GM12878 (cell line): ENCODE measurements around the gene PCTP. TPM values are rescaled to one million over a fixed set of nuclear protein-coding genes. Genes with fewer than 3 reads are reported as not detected.
A peak's percentile ranks its signal among the peaks of the same experiment; 100 is the strongest.

Experiments
- ATAC-seq: fragments of 200-7000 bp; cut with Tn5 transposase; 3 replicates; pipeline ENCODE4 v1.9.1; 2020; ENCODE audit warnings: mild to moderate bottlenecking, moderate library complexity
- Bru-seq: library from RNA; stranded (reverse); fragments of 400-500 nt; gene quantifications from one replicate; lab custom pipeline; 2021; lab: Mats Ljungman, UMichigan
- BruChase-seq, 2 experiments: library from RNA; stranded (reverse); fragments of 400-500 nt; gene quantifications; one replicate each; lab custom pipeline; 2021; lab: Mats Ljungman, UMichigan
- BruUV-seq: library from RNA; stranded (reverse); fragments of 400-500 nt; replicated peaks from 2 replicates; lab custom pipeline; 2021; lab: Mats Ljungman, UMichigan
- CTCF ChIA-PET: fragments of 300-600 bp; sonication (Branson Sonifier 250); formaldehyde crosslinking; extraction: SDS; loops from one replicate; lab custom pipeline; 2021; ENCODE audit warnings: inconsistent platforms; lab: Yijun Ruan, JAX
- POLR2A ChIA-PET: fragments of 350-600 bp; formaldehyde crosslinking; extraction: SDS; loops from one replicate; lab custom pipeline; 2021; ENCODE audit warnings: inconsistent platforms; lab: Charles Lee
- RAD21 ChIA-PET: fragments of 300-600 bp; sonication (Branson Sonifier 250); formaldehyde crosslinking; loops from one replicate; lab custom pipeline; 2023; ENCODE audit warnings: antibody characterized with exemption; ENCODE audit not compliant: unreplicated experiment; lab: Charles Lee
- SMC1A ChIA-PET: fragments of 300-600 bp; sonication (Branson Sonifier 250); formaldehyde crosslinking; loops from one replicate; lab custom pipeline; 2023; ENCODE audit not compliant: unreplicated experiment, uncharacterized antibody; lab: Charles Lee
- DNase-seq: peaks from one replicate; pipeline ENCODE4 v3.0.0-alpha.2; 2011; ENCODE audit warnings: low read depth, low spot score
- FAIRE-seq: peaks from 3 replicates; lab custom pipeline; 2011; peaks lifted over from hg19 to GRCh38; lab: Jason Lieb, UNC
- H2AFZ ChIP-seq: 2 replicates; pipeline ENCODE4 v1.6.0; 2011; ENCODE audit warnings: low read depth, low read length, control low read depth; ENCODE audit not compliant: control insufficient read depth
- H3K27ac ChIP-seq: 2 replicates; pipeline ENCODE4 v1.5.1; 2011; ENCODE audit warnings: control low read depth; ENCODE audit not compliant: control insufficient read depth, insufficient read depth
- H3K27me3 ChIP-seq, 2 experiments: replicated peaks in 1 of 2; 2 replicates each; pipeline versions ENCODE4 v1.6.0 to v1.6.1; 2011; ENCODE audit warnings: low read length in 1 of 2; ENCODE audit not compliant: control insufficient read depth in 2 of 2, insufficient read depth in 2 of 2
- H3K36me3 ChIP-seq, 2 experiments: 2 replicates each; pipeline ENCODE4 v1.5.1; 2011; ENCODE audit warnings: low read length in 1 of 2; ENCODE audit not compliant: control insufficient read depth in 2 of 2, insufficient read depth in 2 of 2
- H3K4me1 ChIP-seq: 2 replicates; pipeline ENCODE4 v1.6.1; 2011; ENCODE audit warnings: mild to moderate bottlenecking, low read length, moderate library complexity, mixed read lengths; ENCODE audit not compliant: control insufficient read depth, insufficient read depth
- H3K4me2 ChIP-seq: 2 replicates; pipeline ENCODE4 v1.6.0; 2011; ENCODE audit warnings: control low read depth; ENCODE audit not compliant: control insufficient read depth, insufficient read depth
- H3K4me3 ChIP-seq: fragments of 200-600 bp; sonication (generic); 2 replicates; pipeline ENCODE4 v1.5.1; 2016
- H3K79me2 ChIP-seq: 2 replicates; pipeline ENCODE4 v1.6.0; 2011; ENCODE audit warnings: low read length; ENCODE audit not compliant: control insufficient read depth, insufficient read depth
- H3K9ac ChIP-seq: 2 replicates; pipeline ENCODE4 v1.8.0; 2011; ENCODE audit warnings: low read length, control low read depth, mixed read lengths; ENCODE audit not compliant: control insufficient read depth, insufficient read depth
- H3K9me3 ChIP-seq: replicated peaks from 3 replicates; pipeline ENCODE4 v1.5.1; 2011; ENCODE audit warnings: mild to moderate bottlenecking, low read length; ENCODE audit not compliant: control insufficient read depth, insufficient read depth
- H4K20me1 ChIP-seq: 2 replicates; pipeline ENCODE4 v1.6.0; 2011; ENCODE audit not compliant: control insufficient read depth, insufficient read depth
- CREM ChIP-seq: IDR thresholded peaks from 2 replicates; pipeline ENCODE4 v1.6.1; 2014; ENCODE audit warnings: antibody characterized with exemption, low read depth
- GATAD2B ChIP-seq: fragments of 450-650 bp; conservative IDR thresholded peaks from 2 replicates; pipeline ENCODE4 v1.6.1; 2017; ENCODE audit warnings: low read depth, mild to moderate bottlenecking, moderate library complexity
- HCFC1 ChIP-seq: fragments of 150-350 bp; IDR thresholded peaks from 2 replicates; pipeline ENCODE4 v1.6.1; 2014; ENCODE audit warnings: low read length
- HDGF ChIP-seq: fragments of 450-650 bp; IDR thresholded peaks from 2 replicates; pipeline ENCODE4 v1.6.1; 2016; ENCODE audit warnings: antibody characterized with exemption
- IKZF2 ChIP-seq, 2 experiments: fragments of 450-650 bp; IDR thresholded peaks; 2 replicates each; pipeline ENCODE4 v1.6.1; 2017; ENCODE audit warnings: mild to moderate bottlenecking in 2 of 2, moderate library complexity in 2 of 2
- JUND ChIP-seq: IDR thresholded peaks from 2 replicates; pipeline ENCODE4 v1.6.1; 2012; ENCODE audit warnings: low read depth, mild to moderate bottlenecking, low read length, improper control_type of control experiment, moderate library complexity
- MTA2 ChIP-seq: fragments of 450-650 bp; IDR thresholded peaks from 2 replicates; pipeline ENCODE4 v1.6.1; 2016; ENCODE audit warnings: low read depth, mild to moderate bottlenecking, moderate library complexity
- NR2C1 ChIP-seq: fragments of 450-650 bp; IDR thresholded peaks from 2 replicates; pipeline ENCODE4 v1.6.1; 2017; ENCODE audit warnings: antibody characterized with exemption, mild to moderate bottlenecking, moderate library complexity
- NR2F1 ChIP-seq: fragments of 450-650 bp; conservative IDR thresholded peaks from 2 replicates; pipeline ENCODE4 v1.6.1; 2017; ENCODE audit warnings: mild to moderate bottlenecking
- POLR2A ChIP-seq: IDR thresholded peaks from 2 replicates; pipeline ENCODE4 v1.6.1; 2011; ENCODE audit warnings: low read depth, mild to moderate bottlenecking, low read length
- POLR2AphosphoS5 ChIP-seq: IDR thresholded peaks from 2 replicates; pipeline ENCODE4 v1.6.1; 2011; ENCODE audit warnings: mild to moderate bottlenecking, low read length, inconsistent platforms
- RELB ChIP-seq: fragments of 450-650 bp; IDR thresholded peaks from 2 replicates; pipeline ENCODE4 v1.6.1; 2017; ENCODE audit warnings: low read depth, mild to moderate bottlenecking, moderate library complexity
- SMAD1 ChIP-seq: fragments of 450-650 bp; IDR thresholded peaks from 2 replicates; pipeline ENCODE4 v1.6.1; 2018; ENCODE audit warnings: mild to moderate bottlenecking, low read depth; ENCODE audit not compliant: partially characterized antibody
- SMAD5 ChIP-seq: IDR thresholded peaks from 2 replicates; pipeline ENCODE4 v1.6.1; 2016; ENCODE audit warnings: antibody characterized with exemption, low read depth
- SMARCA5 ChIP-seq: fragments of 450-650 bp; IDR thresholded peaks from 2 replicates; pipeline ENCODE4 v1.6.1; 2017; ENCODE audit warnings: mild to moderate bottlenecking
- TAF1 ChIP-seq: IDR thresholded peaks from 2 replicates; pipeline ENCODE4 v1.6.1; 2011; ENCODE audit warnings: mild to moderate bottlenecking, low read depth, low read length, borderline replicate concordance
- TBL1XR1 ChIP-seq: IDR thresholded peaks from 2 replicates; pipeline ENCODE4 v1.6.1; 2012; ENCODE audit warnings: low read depth, low read length, improper control_type of control experiment
- TCF12 ChIP-seq: IDR thresholded peaks from 2 replicates; pipeline ENCODE4 v1.6.1; 2011; ENCODE audit warnings: low read depth, mild to moderate bottlenecking, low read length
- WGBS: methylation state at CpG from one replicate; pipeline ENCODE4 v1.1.6; 2016; ENCODE audit warnings: low lambda C conversion rate; ENCODE audit not compliant: insufficient replicate concordance, insufficient coverage; ENCODE audit errors: missing lambda C conversion rate; 5-methylcytosine and 5-hydroxymethylcytosine counted together
- in situ Hi-C: fragments of 300-500 bp; cut with MboI; formaldehyde crosslinking; loops from 9 replicates; pipeline ENCODE4 v1.14.3; 2018; ENCODE audit warnings: mixed read lengths
- intact Hi-C: fragments of 100-400 bp; cut with micrococcal nuclease; formaldehyde crosslinking; loops from one replicate; pipeline ENCODE4 v1.14.2; 2022; ENCODE audit not compliant: unreplicated experiment
- long read RNA-seq, 2 experiments: library from polyadenylated mRNA; unstranded; transcript quantifications; one replicate each; pipeline ENCODE4 v2.0.0, GENCODE V29; 2019 to 2020
- polyA minus RNA-seq, 3 experiments: library from RNA; depleted of rRNA, polyadenylated mRNA; stranded (reverse); fragments of >200 nt; gene quantifications; 2 replicates each; pipeline ENCODE4 v1.2.3, GENCODE V29; 2011
- polyA plus RNA-seq, 11 experiments: library from polyadenylated mRNA; depleted of rRNA in 4 of 11; unstranded in 6 of 11; stranded (reverse) in 5 of 11; fragments of >200 nt; fragmentation: Nextera tagmentation in 4 of 11; fragmentation: Illumina TruSeq in 1 of 11; extraction: Ambion mirVana in 4 of 11; extraction: Trizol in 1 of 11; gene quantifications; 1 replicate in 1 of 11; 2 replicates in 10 of 11; pipeline versions ENCODE4 v1.2.1 to v1.2.3, GENCODE V29; 2011 to 2016; ENCODE audit warnings: inconsistent platforms in 2 of 11, missing spikeins in 2 of 11, low read depth in 1 of 11
- total RNA-seq, 4 experiments: library from RNA; depleted of rRNA in 3 of 4; stranded (reverse); fragments of >200 nt in 3 of 4; fragmentation: Illumina TruSeq in 1 of 4; extraction: Trizol in 1 of 4; gene quantifications; 2 replicates each; pipeline versions ENCODE4 v1.2.1 to v1.2.3, GENCODE V29; 2013 to 2021

The PCTP gene
- 5.0 and 5.4 TPM in 2 replicates for total RNA-seq (2013; cell fraction: nucleolus; rRNA removed)
- total RNA-seq (2014; rRNA removed) (3.2 and 4.1 TPM in 2 replicates), total RNA-seq (2014; rRNA removed; fragmentation: Illumina TruSeq; extraction: Trizol) (5.4 and 5.6 TPM in 2 replicates), total RNA-seq (2021) (3.7 and 5.1 TPM in 2 replicates), polyA plus RNA-seq (2011; rRNA removed) (26.8 and 32.2 TPM in 2 replicates), polyA plus RNA-seq (2014; fragmentation: Illumina TruSeq; extraction: Trizol) (6.5 and 7.7 TPM in 2 replicates), polyA plus RNA-seq (2014; fragmentation: Nextera tagmentation; extraction: Ambion mirVana) (1 to 10 TPM; 1.4 to 2.5 TPM), polyA plus RNA-seq (2014; rRNA removed) (3.9 and 6.1 TPM in 2 replicates), polyA plus RNA-seq (2016; fragmentation: Nextera tagmentation; extraction: Ambion mirVana) (1 to 10 TPM; 2.5 to 3.6 TPM), polyA minus RNA-seq (2011; rRNA and poly(A)+ RNA removed) (17.1 and 19.2 TPM in 2 replicates), Bru-seq, nascent RNA (percentile 55 among the genes with signal in this experiment), BruChase-seq, experiment 1, labeled RNA remaining after a 6-hour chase (percentile 48 among the genes with signal in this experiment), BruChase-seq, experiment 2, labeled RNA remaining after a 2-hour chase (percentile 47 among the genes with signal in this experiment)
- polyA plus RNA-seq (2011; ENCODE audit: low read depth): 9.2 TPM
- polyA plus RNA-seq (2011; cell fraction: cytosol; rRNA removed): 19.4 and 21.2 TPM in 2 replicates
- 10.2 and 10.7 TPM in 2 replicates for polyA plus RNA-seq (2011; cell fraction: nucleus; rRNA removed)
- 8.6 and 10.8 TPM in 2 replicates for polyA plus RNA-seq (2012)
- polyA minus RNA-seq (2011; cell fraction: cytosol; rRNA and poly(A)+ RNA removed): 4.7 and 5.6 TPM in 2 replicates
- 5.2 and 5.5 TPM in 2 replicates for polyA minus RNA-seq (2011; cell fraction: nucleus; rRNA and poly(A)+ RNA removed)
- long read RNA-seq, experiment 1, partial matches to known transcripts: 0 of 4 reads
- long read RNA-seq, experiment 1, other reads (novel, unspliced or antisense): 0 of 4 reads
- long read RNA-seq, experiment 2, transcript PCTP-201 (6 exons, 2,044 nt): major isoform, 40 of 45 reads
- long read RNA-seq, experiment 2, partial matches to known transcripts: 0 of 45 reads
- long read RNA-seq, experiment 2, other reads (novel, unspliced or antisense): 2 of 45 reads

DNA sequence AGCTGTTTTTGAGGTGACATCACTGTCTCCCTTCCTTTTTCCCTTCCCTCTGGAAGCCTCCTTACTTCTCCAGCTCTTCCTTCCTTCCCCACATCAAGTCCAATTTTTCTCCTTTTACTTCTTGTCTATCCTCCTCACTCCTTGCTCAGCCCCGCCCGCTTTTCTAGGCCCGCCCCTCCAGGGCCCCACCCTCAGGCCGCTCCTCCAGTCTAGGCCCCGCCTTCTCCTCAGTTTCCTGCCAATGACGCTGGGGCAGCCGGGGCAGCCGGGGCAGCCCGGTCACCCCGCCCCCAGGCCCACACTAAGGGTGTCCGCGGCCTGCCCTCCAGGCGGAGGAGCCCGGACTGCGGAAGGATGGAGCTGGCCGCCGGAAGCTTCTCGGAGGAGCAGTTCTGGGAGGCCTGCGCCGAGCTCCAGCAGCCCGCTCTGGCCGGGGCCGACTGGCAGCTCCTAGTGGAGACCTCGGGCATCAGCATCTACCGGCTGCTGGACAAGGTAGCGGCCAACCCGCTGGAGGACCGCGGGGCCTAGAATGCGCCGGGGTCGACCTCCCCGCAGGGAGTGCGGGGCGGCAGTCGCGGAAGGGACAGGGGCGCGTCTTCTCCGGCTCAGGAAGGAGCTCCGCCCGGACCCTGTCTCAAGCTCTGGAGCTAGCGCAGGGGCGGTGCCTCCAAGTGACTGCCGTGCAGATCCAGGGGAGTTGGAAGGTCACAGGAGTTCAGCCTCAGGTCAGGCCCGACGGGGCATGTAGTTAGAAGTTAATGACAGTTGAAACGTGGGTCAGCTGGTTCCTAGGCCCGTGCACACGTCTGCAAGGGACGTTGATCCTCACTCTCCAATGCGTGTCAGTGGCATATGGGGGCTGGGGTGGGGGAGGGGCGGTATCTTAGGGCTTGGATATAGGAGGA is at the start of gene PCTP:
PCTP (plus strand) TSS at position 302 of the 908 bp plus-strand sequence; CDS start at position 355, 53 bp downstream.
- peak; percentile 36 for DNase-seq
- ChIA-PET CTCF (interaction anchor here (0.9 to 3.0 kb wide), 6 partner anchors 9 to 28 kb away, joined by 3 to 23 read pairs (median 4); no protein-coding TSS in a partner anchor), SMC1A (interaction anchor here (1.1 to 1.6 kb wide), 4 partner anchors 12 to 334 kb away, joined by 3 to 4 read pairs (median 3); no protein-coding TSS in a partner anchor), POLR2A (no interaction called here), RAD21 (interaction anchor here (1.3 kb wide), 1 partner anchor 333 kb away, joined by 4 read pairs; no protein-coding TSS in a partner anchor)
- Histone ChIP-seq H2AFZ (peak within 1 kb of the TSS; percentile 95), H3K9me3 (no peaks in the 10 kb centered on the region; the same call in 2 of the 3 replicates), H3K4me1 (peaks cover 4% of the 10 kb centered on the region; the same call in 1 of the 2 replicates), H3K79me2 (no peaks in the 10 kb centered on the region), H3K9ac (peak within 1 kb of the TSS; percentile 49), H4K20me1 (no peaks in the 10 kb centered on the region), H3K4me3 (peak within 1 kb of the TSS; percentile 77), H3K4me2 (peak within 1 kb of the TSS; percentile 85), H3K27me3 (no peaks in the 10 kb centered on the region), H3K36me3 (no peaks in the 10 kb centered on the region), H3K27ac (peak within 1 kb of the TSS; percentile 22; the same call in 1 of the 2 replicates)
- BruUV-seq: no TSS peak
- in situ Hi-C loops: loop anchor here (5.0 kb wide), 1 partner anchor 34 kb away; no protein-coding TSS in a partner anchor
- 2% methylated on average over 45 of the region's 53 CpGs for WGBS
- intact Hi-C loops: no loop called here
- peak; percentile 18 for FAIRE-seq
- ATAC-seq: peak; percentile 100
- TF ChIP-seq HDGF (0 out of 2 replicates have a peak, but pooled peaks have one; percentile 37), SMARCA5 (peak; percentile 29), RELB (peak; percentile 18; the same call in 1 of the 2 replicates), IKZF2 (IDR thresholded peaks at IDR 0.05) (no peak; a peak in 1 of 4 replicates), JUND (0 out of 2 replicates have a peak, but pooled peaks have one; percentile 13), CREM (peak; percentile 22; the same call in 1 of the 2 replicates), TBL1XR1 (peak; percentile 23; the same call in 1 of the 2 replicates), TAF1 (peak; percentile 37; the same call in 1 of the 2 replicates), TCF12 (no peak), MTA2 (no peak), SMAD1 (no peak), POLR2AphosphoS5 (peak; percentile 61; the same call in 1 of the 2 replicates), SMAD5 (no peak), HCFC1 (peak; percentile 14), NR2C1 (0 out of 2 replicates have a peak, but pooled peaks have one; percentile 13), NR2F1 (peak; percentile 89), POLR2A (peak; percentile 77), GATAD2B (peak; percentile 75)
